ENCODE results near the gene EPM2AIP1.

Gene EPM2AIP1

GRCh38 chr3:37032961-37033360, 40.0 kb upstream of the EPM2AIP1 start:
- Mint-ChIP-seq H3K4me1 (peaks cover 8% of the 10 kb centered on the region), H3K36me3 (ENCODE audit: low read depth) (peaks cover 84% of the 10 kb centered on the region), H3K27ac (no peak overlapping the region), H3K4me3 (no peak overlapping the region), H3K27me3 (ENCODE audit: low read depth, poor library complexity) (no peaks in the 10 kb centered on the region), H3K9me3 (peaks cover 38% of the 10 kb centered on the region)
- no peak for DNase-seq
- TF ChIP-seq, protein P1, sequence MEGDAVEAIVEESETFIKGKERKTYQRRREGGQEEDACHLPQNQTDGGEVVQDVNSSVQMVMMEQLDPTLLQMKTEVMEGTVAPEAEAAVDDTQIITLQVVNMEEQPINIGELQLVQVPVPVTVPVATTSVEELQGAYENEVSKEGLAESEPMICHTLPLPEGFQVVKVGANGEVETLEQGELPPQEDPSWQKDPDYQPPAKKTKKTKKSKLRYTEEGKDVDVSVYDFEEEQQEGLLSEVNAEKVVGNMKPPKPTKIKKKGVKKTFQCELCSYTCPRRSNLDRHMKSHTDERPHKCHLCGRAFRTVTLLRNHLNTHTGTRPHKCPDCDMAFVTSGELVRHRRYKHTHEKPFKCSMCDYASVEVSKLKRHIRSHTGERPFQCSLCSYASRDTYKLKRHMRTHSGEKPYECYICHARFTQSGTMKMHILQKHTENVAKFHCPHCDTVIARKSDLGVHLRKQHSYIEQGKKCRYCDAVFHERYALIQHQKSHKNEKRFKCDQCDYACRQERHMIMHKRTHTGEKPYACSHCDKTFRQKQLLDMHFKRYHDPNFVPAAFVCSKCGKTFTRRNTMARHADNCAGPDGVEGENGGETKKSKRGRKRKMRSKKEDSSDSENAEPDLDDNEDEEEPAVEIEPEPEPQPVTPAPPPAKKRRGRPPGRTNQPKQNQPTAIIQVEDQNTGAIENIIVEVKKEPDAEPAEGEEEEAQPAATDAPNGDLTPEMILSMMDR (IDR thresholded peaks at IDR 0.05): no peak

DNA sequence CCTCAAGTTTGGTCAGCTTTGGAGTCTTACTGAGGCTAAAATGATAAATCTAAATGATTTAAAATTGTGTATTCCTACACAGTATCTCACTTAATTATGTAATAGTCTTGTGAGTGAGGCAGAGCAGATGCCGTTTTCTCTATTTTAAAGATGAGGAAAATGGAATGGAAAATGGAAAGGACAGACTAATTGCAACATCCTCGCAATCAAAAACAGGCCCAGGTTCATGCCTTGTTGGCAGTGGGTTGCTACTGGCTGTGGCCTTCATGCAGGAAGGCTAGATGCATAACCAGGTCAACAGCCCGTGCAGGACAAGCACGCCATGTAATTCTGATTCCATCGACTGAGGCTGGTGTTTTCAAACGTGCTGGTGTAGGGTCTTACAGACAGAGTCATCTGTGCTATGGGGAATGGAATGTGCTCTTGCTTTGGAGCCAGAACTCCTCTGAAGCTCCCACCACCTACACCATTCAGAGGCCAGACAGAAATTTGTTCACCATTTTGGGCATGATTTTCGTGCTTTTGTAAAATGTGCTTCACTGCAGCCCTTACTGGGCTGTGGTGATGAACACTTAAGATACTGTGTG, 38.3 kb upstream of the EPM2AIP1 start:
- H3K4me1 Mint-ChIP-seq: peaks cover 8% of the 10 kb centered on the region
- peak overlapping the region; percentile 66 for H3K27ac Mint-ChIP-seq
- H3K27me3 Mint-ChIP-seq (ENCODE audit: low read depth, poor library complexity): no peaks in the 10 kb centered on the region
- H3K4me3 Mint-ChIP-seq: no peak overlapping the region
- H3K9me3 Mint-ChIP-seq: peaks cover 23% of the 10 kb centered on the region
- TF ChIP-seq, protein P1 (IDR thresholded peaks at IDR 0.05): no peak
- DNase-seq: no peak
- H3K36me3 Mint-ChIP-seq (ENCODE audit: low read depth): peaks cover 84% of the 10 kb centered on the region

DNA sequence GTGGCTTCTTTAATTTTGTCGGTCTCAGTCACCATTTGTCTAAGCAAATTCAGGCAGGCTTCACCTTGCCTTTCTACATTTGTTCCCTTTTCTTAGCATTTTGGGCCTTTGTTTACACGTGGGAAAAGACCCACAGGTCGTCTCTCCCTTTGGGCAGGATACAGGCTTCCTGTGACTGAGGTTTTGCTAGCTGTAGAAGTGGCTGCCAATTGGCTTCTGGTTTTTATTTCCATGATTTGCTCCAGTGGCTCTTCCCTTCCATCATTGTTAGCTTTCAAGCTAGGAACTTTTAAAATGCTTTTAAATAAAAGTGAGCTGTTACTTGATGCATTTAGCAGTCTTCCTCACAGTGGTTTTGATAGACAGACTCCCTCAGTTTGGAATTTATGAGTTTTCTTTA, 37.7 kb upstream of the EPM2AIP1 start:
- Mint-ChIP-seq H3K36me3 (ENCODE audit: low read depth) (peaks cover 84% of the 10 kb centered on the region), H3K4me3 (no peak overlapping the region), H3K9me3 (peaks cover 21% of the 10 kb centered on the region), H3K4me1 (peaks cover 8% of the 10 kb centered on the region), H3K27ac (no peak overlapping the region), H3K27me3 (ENCODE audit: low read depth, poor library complexity) (no peaks in the 10 kb centered on the region)
- no peak for DNase-seq
- TF ChIP-seq, protein P1 (IDR thresholded peaks at IDR 0.05): no peak

DNA sequence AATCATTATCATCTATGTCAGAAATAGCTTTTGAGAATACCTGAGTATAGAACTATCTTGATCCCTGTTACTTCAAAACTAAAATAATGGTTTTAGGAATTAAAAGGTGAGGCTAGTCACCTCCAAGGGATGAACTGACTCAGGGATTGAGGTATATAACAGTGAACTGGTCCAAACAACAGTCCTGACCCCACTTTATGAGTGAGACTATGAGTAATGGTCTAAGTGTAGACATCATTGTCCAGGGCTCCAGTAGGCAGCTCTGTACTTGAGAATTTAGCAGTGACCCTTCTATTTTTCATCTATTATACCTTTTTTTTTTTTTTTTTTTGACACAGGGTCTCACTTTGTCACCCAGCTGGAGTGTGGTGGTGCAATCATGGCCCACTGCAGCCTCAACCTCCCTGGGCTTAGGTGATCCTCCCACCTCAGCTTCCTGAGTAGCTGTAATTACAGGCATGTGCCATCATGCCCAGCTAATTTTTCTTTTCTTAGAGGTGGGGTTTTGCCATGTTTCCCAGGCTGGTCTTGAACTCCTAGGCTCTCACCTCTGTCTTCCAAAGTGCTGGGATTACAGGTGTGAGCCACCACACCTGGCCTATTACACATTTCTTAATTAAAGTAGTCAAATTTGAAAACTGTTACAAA, 36.7 kb upstream of the EPM2AIP1 start:
- Mint-ChIP-seq H3K9me3 (peaks cover 17% of the 10 kb centered on the region), H3K27ac (no peak overlapping the region), H3K4me1 (peaks cover 8% of the 10 kb centered on the region), H3K27me3 (ENCODE audit: low read depth, poor library complexity) (no peaks in the 10 kb centered on the region), H3K4me3 (no peak overlapping the region), H3K36me3 (ENCODE audit: low read depth) (peaks cover 84% of the 10 kb centered on the region)
- TF ChIP-seq, protein P1 (IDR thresholded peaks at IDR 0.05): no peak
- no peak for DNase-seq

DNA sequence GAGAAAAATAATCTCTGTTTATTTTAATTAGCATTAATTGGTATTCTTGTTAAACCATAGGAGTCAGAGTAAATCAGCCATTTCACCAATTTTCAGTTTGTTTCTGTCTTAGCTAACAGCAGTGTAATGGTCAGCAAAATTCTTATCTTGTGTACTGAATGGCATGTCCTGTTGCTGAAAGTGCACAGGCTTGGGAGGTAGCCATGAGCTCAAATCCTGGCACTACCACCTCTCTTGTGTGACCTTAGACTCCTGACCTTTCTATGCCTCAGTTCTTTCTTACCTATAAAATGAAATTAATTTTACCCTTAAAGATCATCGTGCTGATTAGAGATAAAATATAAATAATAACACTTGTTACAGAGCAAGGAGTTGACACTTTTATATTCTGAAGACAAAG, 36.2 kb upstream of the EPM2AIP1 start:
- no peak overlapping the region for H3K4me3 Mint-ChIP-seq
- peak overlapping the region; percentile 89 for H3K27ac Mint-ChIP-seq
- no peak for DNase-seq

More for the DNA sequence above, 36.2 kb upstream of the EPM2AIP1 start:
- peaks cover 8% of the 10 kb centered on the region for H3K4me1 Mint-ChIP-seq
- H3K9me3 Mint-ChIP-seq: peaks cover 18% of the 10 kb centered on the region
- TF ChIP-seq, protein P1 (IDR thresholded peaks at IDR 0.05): no peak
- peaks cover 84% of the 10 kb centered on the region for H3K36me3 Mint-ChIP-seq (ENCODE audit: low read depth)
- H3K27me3 Mint-ChIP-seq (ENCODE audit: low read depth, poor library complexity): no peaks in the 10 kb centered on the region

Measured in nephron progenitor cell (in vitro differentiated cells).